Activated CD8-positive, alpha-beta T cell treated with anti-CD3 and anti-CD28 coated beads for 36 hours (primary cell): ENCODE measurements around the gene SHTN1. TPM values are rescaled to one million over a fixed set of nuclear protein-coding genes. Genes with fewer than 3 reads are reported as not detected.

ENCODE experiments used
- ATAC-seq: fragments of 200-7000 bp; cut with Tn5 transposase; one replicate; pipeline ENCODE4 v1.10.0; 2021; ENCODE audit warnings: mild to moderate bottlenecking, moderate library complexity
- CTCF ChIA-PET: fragments of 350-600 bp; sonication (Branson Sonifier 250); formaldehyde crosslinking; loops from one replicate; lab custom pipeline; 2021; ENCODE audit warnings: antibody characterized with exemption; lab: Charles Lee
- POLR2A ChIA-PET: fragments of 350-600 bp; sonication (Branson Sonifier 250); formaldehyde crosslinking; loops from one replicate; lab custom pipeline; 2021; ENCODE audit warnings: antibody characterized with exemption; lab: Charles Lee
- DNase-seq: peaks from one replicate; pipeline ENCODE4 v3.0.0-alpha.2; 2020
- H3K27ac Mint-ChIP-seq: one replicate; pipeline ENCODE4 v1.8.0; 2021; ENCODE audit warnings: mild to moderate bottlenecking, mixed read lengths
- H3K27me3 Mint-ChIP-seq: one replicate; pipeline ENCODE4 v1.8.0; 2021; ENCODE audit warnings: mixed read lengths
- H3K36me3 Mint-ChIP-seq: one replicate; pipeline ENCODE4 v1.8.0; 2021; ENCODE audit warnings: low read depth, mixed read lengths
- H3K4me1 Mint-ChIP-seq: one replicate; pipeline ENCODE4 v1.8.0; 2021; ENCODE audit warnings: low read depth, mixed read lengths
- H3K4me3 Mint-ChIP-seq: one replicate; pipeline ENCODE4 v1.8.0; 2021; ENCODE audit warnings: mild to moderate bottlenecking, moderate library complexity, mixed read lengths
- H3K9me3 Mint-ChIP-seq: one replicate; pipeline ENCODE4 v1.8.0; 2021; ENCODE audit warnings: mixed read lengths
- CTCF ChIP-seq: fragments of 200-600 bp; IDR thresholded peaks from one replicate; pipeline ENCODE4 v1.8.0; 2022; ENCODE audit warnings: antibody characterized with exemption, mild to moderate bottlenecking
- intact Hi-C: fragments of 100-400 bp; cut with micrococcal nuclease; formaldehyde crosslinking; loops from one replicate; pipeline ENCODE4 v1.10.0; 2022
- total RNA-seq, 2 experiments: library from RNA; stranded (reverse); gene quantifications; one replicate each; pipeline ENCODE4 v1.2.3, GENCODE V29; 2021

Gene SHTN1
- total RNA-seq, 2 experiments from 2014 or later = not detected

GRCh38 chr10:117001144-117001543 lies 3.8 kb downstream of the SHTN1 start:
- no peak for DNase-seq
- Mint-ChIP-seq H3K9me3 (no peaks in the 10 kb centered on the region), H3K36me3 (no peaks in the 10 kb centered on the region), H3K4me3 (no peak overlapping the region), H3K27me3 (peaks cover 31% of the 10 kb centered on the region), H3K4me1 (no peaks in the 10 kb centered on the region), H3K27ac (no peak overlapping the region)
- ATAC-seq = no peak
- ChIA-PET POLR2A (no interaction called here), CTCF (no interaction called here)
- intact Hi-C loops = no loop called here
- no peak for TF ChIP-seq CTCF

- H3K9me3 Mint-ChIP-seq = no peaks in the 10 kb centered on the region
- CTCF ChIA-PET = no interaction called here
- H3K27ac Mint-ChIP-seq = no peak overlapping the region
- no peak overlapping the region for H3K4me3 Mint-ChIP-seq
- POLR2A ChIA-PET = no interaction called here
- H3K4me1 Mint-ChIP-seq = no peaks in the 10 kb centered on the region
- DNase-seq (no peak), ATAC-seq (no peak)
- H3K36me3 Mint-ChIP-seq = no peaks in the 10 kb centered on the region
- intact Hi-C loops = no loop called here
- no peak for TF ChIP-seq CTCF
- peaks cover 27% of the 10 kb centered on the region for H3K27me3 Mint-ChIP-seq
These were observed 4.4 kb downstream of the SHTN1 start for GRCh38 chr10:117000580-117000979.

GRCh38 chr10:116998172-116998571 lies 6.8 kb downstream of the SHTN1 start:
- no peak for TF ChIP-seq CTCF
- ATAC-seq (no peak), DNase-seq (no peak)
- Mint-ChIP-seq H3K27ac (no peak overlapping the region), H3K27me3 (peaks cover 11% of the 10 kb centered on the region), H3K9me3 (no peaks in the 10 kb centered on the region), H3K4me3 (no peak overlapping the region), H3K4me1 (no peaks in the 10 kb centered on the region), H3K36me3 (no peaks in the 10 kb centered on the region)
- intact Hi-C loops = no loop called here
- ChIA-PET POLR2A (interaction anchor here (0.6 kb wide), 1 partner anchor 12 kb away, joined by 5 read pairs; no protein-coding TSS in a partner anchor), CTCF (interaction anchor here (0.7 kb wide), 1 partner anchor 177 kb away, joined by 3 read pairs; no protein-coding TSS in a partner anchor)

GRCh38 chr10:116997015-116997414 lies 8.0 kb downstream of the SHTN1 start:
- POLR2A ChIA-PET = no interaction called here
- CTCF ChIA-PET = no interaction called here
- Mint-ChIP-seq H3K36me3 (no peaks in the 10 kb centered on the region), H3K4me1 (no peaks in the 10 kb centered on the region), H3K27ac (no peak overlapping the region), H3K27me3 (peaks cover 10% of the 10 kb centered on the region), H3K4me3 (no peak overlapping the region), H3K9me3 (no peaks in the 10 kb centered on the region)
- TF ChIP-seq CTCF = no peak
- no peak for ATAC-seq
- intact Hi-C loops = no loop called here
- no peak for DNase-seq

- Mint-ChIP-seq H3K4me1 (no peaks in the 10 kb centered on the region), H3K9me3 (no peaks in the 10 kb centered on the region), H3K36me3 (no peaks in the 10 kb centered on the region), H3K27ac (no peak overlapping the region), H3K4me3 (no peak overlapping the region), H3K27me3 (peaks cover 10% of the 10 kb centered on the region)
- CTCF ChIA-PET = no interaction called here
- no peak for ATAC-seq
- POLR2A ChIA-PET = no interaction called here
- no peak for DNase-seq
- TF ChIP-seq CTCF = no peak
- intact Hi-C loops = no loop called here
These were observed 9.3 kb downstream of the SHTN1 start for GRCh38 chr10:116995648-116996047.
